Hepatocyte (in vitro differentiated cells): ENCODE data around the gene SORCS2. TPM values are rescaled to one million over a fixed set of nuclear protein-coding genes. Genes with fewer than 3 reads are reported as not detected.

Experiments
- DNase-seq: peaks from one replicate; pipeline ENCODE4 v3.0.0-alpha.2; 2016; ENCODE audit warnings: low spot score
- H2AFZ ChIP-seq: fragments of 200-600 bp; sonication (generic); 2 replicates; pipeline ENCODE4 v1.6.0; 2016; ENCODE audit warnings: antibody characterized with exemption, mild to moderate bottlenecking
- H3K27ac ChIP-seq: fragments of 200-600 bp; sonication (generic); 2 replicates; pipeline ENCODE4 v1.5.1; 2016; ENCODE audit warnings: mild to moderate bottlenecking
- H3K27me3 ChIP-seq: fragments of 200-600 bp; sonication (generic); 2 replicates; pipeline ENCODE4 v1.6.1; 2016
- H3K36me3 ChIP-seq: fragments of 200-600 bp; sonication (generic); replicated peaks from 2 replicates; pipeline ENCODE4 v1.5.1; 2016; ENCODE audit warnings: low read depth; ENCODE audit not compliant: insufficient read depth
- H3K4me1 ChIP-seq: fragments of 200-600 bp; sonication (generic); 2 replicates; pipeline ENCODE4 v1.5.1; 2016; ENCODE audit warnings: mild to moderate bottlenecking, moderate library complexity; ENCODE audit not compliant: insufficient read depth
- H3K4me2 ChIP-seq: fragments of 200-600 bp; sonication (generic); 2 replicates; pipeline ENCODE4 v1.6.0; 2016
- H3K4me3 ChIP-seq: fragments of 200-600 bp; sonication (generic); 2 replicates; pipeline ENCODE4 v1.5.1; 2016; ENCODE audit warnings: mild to moderate bottlenecking
- H3K79me2 ChIP-seq: fragments of 200-600 bp; sonication (generic); 2 replicates; pipeline ENCODE4 v1.6.0; 2017; ENCODE audit warnings: mild to moderate bottlenecking
- H3K9me2 ChIP-seq: fragments of 200-600 bp; sonication (generic); replicated peaks from 2 replicates; pipeline ENCODE4 v1.6.0; 2017; ENCODE audit warnings: mild to moderate bottlenecking; ENCODE audit not compliant: insufficient read depth
- H3K9me3 ChIP-seq: fragments of 200-600 bp; sonication (generic); 2 replicates; pipeline ENCODE4 v1.5.1; 2016; ENCODE audit warnings: low read depth, mild to moderate bottlenecking
- H4K20me1 ChIP-seq: fragments of 200-600 bp; sonication (generic); 2 replicates; pipeline ENCODE4 v1.6.0; 2016; ENCODE audit warnings: mild to moderate bottlenecking; ENCODE audit not compliant: insufficient read depth, poor library complexity, severe bottlenecking
- CTCF ChIP-seq: fragments of 200-600 bp; sonication (generic); IDR thresholded peaks from 2 replicates; pipeline ENCODE4 v1.5.1; 2016; ENCODE audit warnings: antibody characterized with exemption, mild to moderate bottlenecking; ENCODE audit not compliant: poor library complexity
- EZH2 ChIP-seq: fragments of 200-600 bp; sonication (generic); IDR thresholded peaks from 2 replicates; pipeline ENCODE4 v1.6.1; 2016; ENCODE audit warnings: antibody characterized with exemption, mild to moderate bottlenecking, borderline replicate concordance
- EZH2phosphoT487 ChIP-seq: fragments of 200-600 bp; sonication (generic); IDR thresholded peaks from one replicate; pipeline ENCODE4 v1.6.1; 2018; ENCODE audit warnings: antibody characterized with exemption, mild to moderate bottlenecking, low read depth, moderate library complexity; ENCODE audit not compliant: unreplicated experiment, severe bottlenecking
- WGBS: methylation state at CpG from one replicate; pipeline ENCODE4 v1.1.6; 2016; ENCODE audit warnings: low lambda C conversion rate; ENCODE audit errors: missing lambda C conversion rate; 5-methylcytosine and 5-hydroxymethylcytosine counted together
- polyA plus RNA-seq: library from polyadenylated mRNA; unstranded; fragments of >200 nt; fragmentation: Nextera tagmentation; extraction: Ambion mirVana; gene quantifications from 2 replicates; pipeline ENCODE4 v1.2.1, GENCODE V29; 2016
- total RNA-seq: library from RNA; depleted of rRNA; stranded (reverse); fragments of >200 nt; gene quantifications from 2 replicates; pipeline ENCODE4 v1.2.3, GENCODE V29; 2014

The SORCS2 gene
- total and polyA plus RNA-seq, 2 experiments from 2014 or later, result 1.6 to 4.8 TPM

GRCh38 chr4:7459471-7459870 lies 267.1 kb downstream of the SORCS2 start:
- Histone ChIP-seq H3K9me2 (no peaks in the 10 kb centered on the region), H4K20me1 (no peaks in the 10 kb centered on the region), H3K79me2 (no peaks in the 10 kb centered on the region), H3K4me1 (no peaks in the 10 kb centered on the region), H3K36me3 (no peaks in the 10 kb centered on the region), H2AFZ (no peak overlapping the region), H3K4me2 (no peak overlapping the region), H3K27me3 (no peaks in the 10 kb centered on the region), H3K4me3 (no peak overlapping the region), H3K27ac (no peak overlapping the region), H3K9me3 (no peaks in the 10 kb centered on the region)
- 93% methylated on average over 8 of the region's 8 CpGs for WGBS
- DNase-seq, result no peak
- no peak for TF ChIP-seq EZH2
- no peak for TF ChIP-seq CTCF
- TF ChIP-seq EZH2phosphoT487, result no peak

GRCh38 chr4:7460566-7460965 lies 268.2 kb downstream of the SORCS2 start:
- Histone ChIP-seq H3K27me3 (no peaks in the 10 kb centered on the region), H3K4me1 (no peaks in the 10 kb centered on the region), H3K4me3 (no peak overlapping the region), H3K9me3 (no peaks in the 10 kb centered on the region), H3K9me2 (no peaks in the 10 kb centered on the region), H4K20me1 (no peaks in the 10 kb centered on the region), H3K79me2 (no peaks in the 10 kb centered on the region), H3K4me2 (no peak overlapping the region), H3K27ac (no peak overlapping the region), H2AFZ (no peak overlapping the region), H3K36me3 (no peaks in the 10 kb centered on the region)
- TF ChIP-seq EZH2 (no peak), CTCF (no peak), EZH2phosphoT487 (no peak)
- 75% methylated on average over 17 of the region's 17 CpGs for WGBS
- DNase-seq, result no peak

GRCh38 chr4:7461230-7461629 lies 268.9 kb downstream of the SORCS2 start:
- H3K79me2 ChIP-seq, result no peaks in the 10 kb centered on the region
- WGBS, result 78% methylated on average over 17 of the region's 17 CpGs
- H3K36me3 ChIP-seq, result no peaks in the 10 kb centered on the region
- H3K9me2 ChIP-seq, result no peaks in the 10 kb centered on the region
- no peaks in the 10 kb centered on the region for H4K20me1 ChIP-seq
- H3K27me3 ChIP-seq, result no peaks in the 10 kb centered on the region
- no peaks in the 10 kb centered on the region for H3K9me3 ChIP-seq
- H3K4me2 ChIP-seq, result no peak overlapping the region
- H3K27ac ChIP-seq, result no peak overlapping the region
- no peak for DNase-seq
- no peak overlapping the region for H3K4me3 ChIP-seq
- H2AFZ ChIP-seq, result no peak overlapping the region
- no peaks in the 10 kb centered on the region for H3K4me1 ChIP-seq
- no peak for TF ChIP-seq CTCF
- TF ChIP-seq EZH2phosphoT487, result no peak

- H3K79me2 ChIP-seq, result no peaks in the 10 kb centered on the region
- WGBS, result 44% methylated on average over 11 of the region's 11 CpGs
- H3K4me2 ChIP-seq, result no peak overlapping the region
- peak; percentile 32 for TF ChIP-seq CTCF
- TF ChIP-seq EZH2phosphoT487, result no peak
- H2AFZ ChIP-seq, result no peak overlapping the region
- H3K27me3 ChIP-seq, result no peaks in the 10 kb centered on the region
- H3K4me1 ChIP-seq, result no peaks in the 10 kb centered on the region
- H3K9me3 ChIP-seq, result no peaks in the 10 kb centered on the region
- no peak overlapping the region for H3K27ac ChIP-seq
- no peaks in the 10 kb centered on the region for H4K20me1 ChIP-seq
- H3K9me2 ChIP-seq, result no peaks in the 10 kb centered on the region
- DNase-seq, result peak; percentile 80
- no peaks in the 10 kb centered on the region for H3K36me3 ChIP-seq
- no peak overlapping the region for H3K4me3 ChIP-seq
Observed at GRCh38 chr4:7462509-7462971, 270.2 kb downstream of the SORCS2 start.
